PFSK-1 (cell line): ENCODE data around the gene ALG5.

Experiments
- FOXP2 ChIP-seq: optimal IDR thresholded peaks from 2 replicates; pipeline ENCODE3; 2011; ENCODE audit warnings: borderline replicate concordance, control low read depth, inconsistent platforms; ENCODE audit not compliant: insufficient read depth; ENCODE audit errors: extremely low read length, extremely low read depth
- POLR2AphosphoS5 ChIP-seq: IDR thresholded peaks from 2 replicates; pipeline ENCODE4 v1.6.1; 2012; ENCODE audit warnings: low read depth, mild to moderate bottlenecking, control low read depth, low read length, moderate library complexity
- SIN3A ChIP-seq: IDR thresholded peaks from 2 replicates; pipeline ENCODE4 v1.6.1; 2012; ENCODE audit warnings: mild to moderate bottlenecking, low read length, moderate library complexity, borderline replicate concordance; ENCODE audit not compliant: insufficient read depth
- TAF1 ChIP-seq: IDR thresholded peaks from 2 replicates; pipeline ENCODE4 v1.6.1; 2012; ENCODE audit warnings: low read length, control low read depth, borderline replicate concordance; ENCODE audit not compliant: insufficient read depth
- TF ChIP-seq, protein P1 (sequence below), 2 experiments: IDR thresholded peaks; 2 replicates each; pipeline versions ENCODE4 v1.6.1 to v1.8.0; 2011 to 2012; ENCODE audit warnings: low read depth in 2 of 2, low read length in 2 of 2, control low read depth in 1 of 2, inconsistent platforms in 1 of 2, mild to moderate bottlenecking in 1 of 2, moderate library complexity in 1 of 2; ENCODE audit not compliant: insufficient read depth in 1 of 2

DNA sequence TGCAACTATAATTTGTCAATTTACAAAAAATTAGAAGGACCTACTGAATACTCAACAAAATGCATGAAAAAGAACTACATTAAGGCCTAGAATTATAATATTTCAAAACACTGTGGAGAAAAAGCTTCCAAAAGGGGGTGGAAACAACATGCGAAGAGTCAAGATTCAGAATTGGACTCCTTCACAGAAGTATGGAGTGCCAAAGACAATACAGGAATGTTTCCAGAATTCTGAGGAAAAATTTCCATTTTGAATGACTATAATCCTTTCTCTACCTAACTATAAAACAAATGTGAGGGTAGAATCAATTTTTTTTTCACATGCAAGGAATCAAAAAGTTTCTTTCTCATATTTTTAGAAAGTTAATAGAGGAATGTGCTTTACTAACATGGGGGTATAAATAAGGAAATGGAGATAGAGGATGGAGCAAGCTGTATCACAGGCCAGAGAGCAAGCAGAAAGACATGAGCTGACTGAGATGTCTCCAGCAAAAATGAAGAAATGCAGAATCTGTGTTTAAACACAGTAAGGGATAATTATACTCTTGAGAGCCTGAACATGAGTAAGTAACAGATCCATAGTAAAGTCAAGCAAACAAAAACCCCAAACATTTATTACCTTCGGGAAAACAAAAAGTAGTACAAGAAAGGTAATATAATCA is 39.6 kb downstream of the ALG5 start:
- no peak for TF ChIP-seq POLR2AphosphoS5
- TF ChIP-seq TAF1, result no peak
- TF ChIP-seq, protein P1, sequence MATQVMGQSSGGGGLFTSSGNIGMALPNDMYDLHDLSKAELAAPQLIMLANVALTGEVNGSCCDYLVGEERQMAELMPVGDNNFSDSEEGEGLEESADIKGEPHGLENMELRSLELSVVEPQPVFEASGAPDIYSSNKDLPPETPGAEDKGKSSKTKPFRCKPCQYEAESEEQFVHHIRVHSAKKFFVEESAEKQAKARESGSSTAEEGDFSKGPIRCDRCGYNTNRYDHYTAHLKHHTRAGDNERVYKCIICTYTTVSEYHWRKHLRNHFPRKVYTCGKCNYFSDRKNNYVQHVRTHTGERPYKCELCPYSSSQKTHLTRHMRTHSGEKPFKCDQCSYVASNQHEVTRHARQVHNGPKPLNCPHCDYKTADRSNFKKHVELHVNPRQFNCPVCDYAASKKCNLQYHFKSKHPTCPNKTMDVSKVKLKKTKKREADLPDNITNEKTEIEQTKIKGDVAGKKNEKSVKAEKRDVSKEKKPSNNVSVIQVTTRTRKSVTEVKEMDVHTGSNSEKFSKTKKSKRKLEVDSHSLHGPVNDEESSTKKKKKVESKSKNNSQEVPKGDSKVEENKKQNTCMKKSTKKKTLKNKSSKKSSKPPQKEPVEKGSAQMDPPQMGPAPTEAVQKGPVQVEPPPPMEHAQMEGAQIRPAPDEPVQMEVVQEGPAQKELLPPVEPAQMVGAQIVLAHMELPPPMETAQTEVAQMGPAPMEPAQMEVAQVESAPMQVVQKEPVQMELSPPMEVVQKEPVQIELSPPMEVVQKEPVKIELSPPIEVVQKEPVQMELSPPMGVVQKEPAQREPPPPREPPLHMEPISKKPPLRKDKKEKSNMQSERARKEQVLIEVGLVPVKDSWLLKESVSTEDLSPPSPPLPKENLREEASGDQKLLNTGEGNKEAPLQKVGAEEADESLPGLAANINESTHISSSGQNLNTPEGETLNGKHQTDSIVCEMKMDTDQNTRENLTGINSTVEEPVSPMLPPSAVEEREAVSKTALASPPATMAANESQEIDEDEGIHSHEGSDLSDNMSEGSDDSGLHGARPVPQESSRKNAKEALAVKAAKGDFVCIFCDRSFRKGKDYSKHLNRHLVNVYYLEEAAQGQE (IDR thresholded peaks at IDR 0.05; ENCODE audit: insufficient read depth in 1 of 2, low read depth in 2 of 2, low read length in 2 of 2), result no peak
- no peak for TF ChIP-seq SIN3A
- TF ChIP-seq FOXP2, result no peak
